NOMO-1 (cell line): ENCODE results near the gene ASCL1.

Source experiments
- DNase-seq, 2 experiments: peaks; one replicate each; lab custom pipeline; 2025; ENCODE audit not compliant: unreplicated experiment in 2 of 2; lab: John Stamatoyannopoulos, UW

The ASCL1 gene

DNA sequence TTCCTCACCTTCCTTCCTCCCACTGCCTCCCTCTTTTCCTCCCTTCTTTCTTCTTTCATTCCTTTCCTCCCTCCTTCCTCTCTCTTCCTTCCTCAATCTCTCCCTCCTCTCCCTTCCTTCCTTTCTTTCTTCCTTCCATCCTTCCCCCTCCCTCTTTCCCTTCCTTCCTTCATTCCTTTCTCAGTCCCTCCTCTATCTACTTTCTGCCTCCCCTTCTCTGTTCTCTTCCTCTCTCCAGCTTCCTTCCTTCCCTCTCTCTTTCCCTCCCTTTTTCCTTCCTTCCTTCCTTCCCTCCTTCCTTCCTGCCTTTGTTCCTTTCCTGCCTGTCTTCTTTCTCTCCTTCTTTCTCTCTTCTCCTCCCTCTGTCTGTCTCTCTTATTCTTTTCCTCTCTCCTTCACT, 16.1 kb downstream of the ASCL1 start:
- DNase-seq: no peak

DNA sequence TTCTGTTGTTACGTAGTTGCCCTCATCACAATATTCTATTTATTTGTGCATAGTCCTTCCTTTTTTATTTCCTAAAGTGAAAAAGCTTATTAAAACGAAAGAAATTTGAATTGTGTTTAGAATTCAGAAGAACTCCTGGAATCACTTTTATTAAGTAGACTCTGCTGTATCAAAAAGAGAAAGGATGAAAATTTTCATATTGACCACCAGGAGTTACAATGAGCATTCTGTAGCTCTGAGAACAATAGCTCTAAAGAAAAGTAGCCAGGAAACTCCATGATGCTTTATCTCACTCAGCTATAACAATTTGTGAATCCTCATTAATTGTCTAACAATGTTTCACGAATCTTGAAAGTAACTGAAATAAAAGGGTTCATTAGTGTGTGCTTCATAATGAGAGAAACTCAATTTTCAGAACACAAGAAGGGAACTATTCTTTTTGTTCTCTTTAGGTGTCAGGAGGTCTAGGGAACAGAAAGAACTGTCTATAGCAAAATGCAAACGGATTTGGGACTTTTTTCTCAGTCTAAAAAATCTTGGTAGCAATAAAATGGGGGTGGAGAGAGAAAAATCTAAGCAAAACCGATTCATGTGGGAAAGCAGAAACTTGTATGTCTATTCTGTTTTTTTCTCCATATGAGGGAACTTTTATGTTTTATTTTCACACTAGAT, 19.3 kb downstream of the ASCL1 start:
- no peak for DNase-seq

GRCh38 chr12:102977945-102978706, 20.7 kb downstream of the ASCL1 start:
- no peak for DNase-seq

GRCh38 chr12:102980350-102980749, 22.9 kb downstream of the ASCL1 start:
- DNase-seq: no peak

DNA sequence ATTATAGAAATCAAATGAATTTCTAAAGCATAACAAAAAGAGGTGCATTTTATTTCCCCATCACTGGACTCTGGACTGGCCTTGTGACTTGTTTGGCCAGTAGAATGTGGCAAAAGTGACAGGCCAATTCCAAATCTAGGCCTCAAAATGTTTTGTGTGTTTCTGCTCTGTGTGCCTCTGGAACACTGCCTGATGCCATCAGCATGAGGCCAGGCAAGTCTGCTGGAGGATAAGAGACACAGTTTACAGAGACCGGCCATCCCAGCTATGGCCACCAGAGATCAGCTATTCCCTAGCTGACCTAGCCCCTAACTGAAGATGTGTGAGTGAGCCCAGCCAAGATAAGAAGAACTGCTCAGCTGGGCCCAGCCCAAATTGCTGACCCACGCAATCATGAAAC, 32.9 kb downstream of the ASCL1 start:
- no peak for DNase-seq

DNA sequence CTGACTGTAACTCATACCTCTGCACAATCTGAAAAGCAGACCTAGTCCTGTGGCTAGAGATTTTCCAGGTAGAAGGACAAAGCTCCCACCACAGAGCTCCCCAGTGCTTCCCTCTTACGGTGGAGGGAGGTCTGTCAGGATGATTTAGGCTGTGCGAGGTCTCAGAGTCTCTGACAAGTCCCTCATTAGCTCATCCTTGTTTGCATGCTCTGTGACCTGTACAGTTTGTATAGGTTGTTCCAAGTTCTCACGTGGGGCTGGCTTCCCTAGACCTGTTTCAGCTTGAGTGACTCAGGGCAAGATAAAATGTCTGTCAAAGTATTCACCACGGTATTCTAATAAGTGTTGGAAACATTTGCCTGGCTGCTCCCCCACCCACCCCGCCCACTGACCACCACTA, 34.8 kb downstream of the ASCL1 start:
- no peak for DNase-seq

GRCh38 chr12:102992720-102993119, 35.2 kb downstream of the ASCL1 start:
- no peak for DNase-seq

GRCh38 chr12:102993537-102993936, 36.1 kb downstream of the ASCL1 start:
- no peak for DNase-seq

- no peak for DNase-seq
Observed at GRCh38 chr12:102995372-102995771, 37.9 kb downstream of the ASCL1 start.
